HCT116 (cell line): ENCODE data around the gene LYPD8.

Experiments
- CTCF ChIP-seq, 3 experiments: fragments of 200-600 bp in 1 of 3; sonication (generic) in 1 of 3; IDR thresholded peaks in 2 of 3; conservative IDR thresholded peaks in 1 of 3; 2 replicates each; pipeline ENCODE4 v1.5.1; 2012 to 2017; ENCODE audit warnings: low read depth in 2 of 3, low read length in 2 of 3, antibody characterized with exemption in 1 of 3, borderline replicate concordance in 1 of 3, control low read depth in 1 of 3, mild to moderate bottlenecking in 1 of 3, mixed read lengths in 1 of 3, mixed run types in 1 of 3, moderate library complexity in 1 of 3; ENCODE audit not compliant: insufficient read depth in 1 of 3
- POLR2AphosphoS5 ChIP-seq: IDR thresholded peaks from 2 replicates; pipeline ENCODE4 v1.6.1; 2011; ENCODE audit warnings: mild to moderate bottlenecking, low read depth, low read length, moderate library complexity
- ZNF274 ChIP-seq: fragments of 200-500 bp; sonication (Bioruptor generic); IDR thresholded peaks from 2 replicates; pipeline ENCODE4 v1.6.1; 2014; ENCODE audit warnings: mild to moderate bottlenecking, low read depth, low read length, inconsistent platforms
- TF ChIP-seq, protein P1 (sequence below): IDR thresholded peaks from 2 replicates; pipeline ENCODE4 v1.6.1; 2012; ENCODE audit warnings: low read depth
- TF ChIP-seq, protein P2 (sequence below): IDR thresholded peaks from 2 replicates; pipeline ENCODE4 v1.6.1; 2012

DNA sequence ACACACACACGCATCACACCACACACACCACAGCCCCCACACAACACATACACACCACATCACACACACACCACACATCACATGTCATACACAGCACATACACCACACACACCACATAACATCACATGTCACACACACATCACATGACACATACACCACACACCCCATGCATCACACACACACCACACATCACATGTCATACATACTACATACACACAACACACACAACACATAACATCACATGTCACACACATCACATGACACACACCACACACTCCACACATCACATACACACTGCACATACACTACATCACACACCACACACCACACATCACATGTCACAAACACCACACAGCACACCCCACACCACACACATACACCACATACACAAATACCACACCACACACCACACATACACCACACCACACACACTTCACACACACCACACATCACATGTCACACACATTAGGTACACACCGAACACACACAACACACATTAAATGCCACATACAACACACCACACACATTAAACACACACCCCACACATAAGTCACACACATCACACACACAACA, 1.8 kb downstream of the LYPD8 start:
- TF ChIP-seq ZNF274 (no peak), POLR2AphosphoS5 (no peak), CTCF (IDR thresholded peaks at IDR 0.05 in 2 of 3, conservative IDR thresholded peaks at IDR 0.05 in 1 of 3; ENCODE audit: borderline replicate concordance in 1 of 3, insufficient read depth in 1 of 3, low read depth in 2 of 3, low read length in 2 of 3) (no peak)
- TF ChIP-seq, protein P1, sequence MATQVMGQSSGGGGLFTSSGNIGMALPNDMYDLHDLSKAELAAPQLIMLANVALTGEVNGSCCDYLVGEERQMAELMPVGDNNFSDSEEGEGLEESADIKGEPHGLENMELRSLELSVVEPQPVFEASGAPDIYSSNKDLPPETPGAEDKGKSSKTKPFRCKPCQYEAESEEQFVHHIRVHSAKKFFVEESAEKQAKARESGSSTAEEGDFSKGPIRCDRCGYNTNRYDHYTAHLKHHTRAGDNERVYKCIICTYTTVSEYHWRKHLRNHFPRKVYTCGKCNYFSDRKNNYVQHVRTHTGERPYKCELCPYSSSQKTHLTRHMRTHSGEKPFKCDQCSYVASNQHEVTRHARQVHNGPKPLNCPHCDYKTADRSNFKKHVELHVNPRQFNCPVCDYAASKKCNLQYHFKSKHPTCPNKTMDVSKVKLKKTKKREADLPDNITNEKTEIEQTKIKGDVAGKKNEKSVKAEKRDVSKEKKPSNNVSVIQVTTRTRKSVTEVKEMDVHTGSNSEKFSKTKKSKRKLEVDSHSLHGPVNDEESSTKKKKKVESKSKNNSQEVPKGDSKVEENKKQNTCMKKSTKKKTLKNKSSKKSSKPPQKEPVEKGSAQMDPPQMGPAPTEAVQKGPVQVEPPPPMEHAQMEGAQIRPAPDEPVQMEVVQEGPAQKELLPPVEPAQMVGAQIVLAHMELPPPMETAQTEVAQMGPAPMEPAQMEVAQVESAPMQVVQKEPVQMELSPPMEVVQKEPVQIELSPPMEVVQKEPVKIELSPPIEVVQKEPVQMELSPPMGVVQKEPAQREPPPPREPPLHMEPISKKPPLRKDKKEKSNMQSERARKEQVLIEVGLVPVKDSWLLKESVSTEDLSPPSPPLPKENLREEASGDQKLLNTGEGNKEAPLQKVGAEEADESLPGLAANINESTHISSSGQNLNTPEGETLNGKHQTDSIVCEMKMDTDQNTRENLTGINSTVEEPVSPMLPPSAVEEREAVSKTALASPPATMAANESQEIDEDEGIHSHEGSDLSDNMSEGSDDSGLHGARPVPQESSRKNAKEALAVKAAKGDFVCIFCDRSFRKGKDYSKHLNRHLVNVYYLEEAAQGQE = no peak
- TF ChIP-seq, protein P2, sequence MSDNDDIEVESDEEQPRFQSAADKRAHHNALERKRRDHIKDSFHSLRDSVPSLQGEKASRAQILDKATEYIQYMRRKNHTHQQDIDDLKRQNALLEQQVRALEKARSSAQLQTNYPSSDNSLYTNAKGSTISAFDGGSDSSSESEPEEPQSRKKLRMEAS = no peak
